Activated CD8-positive, alpha-beta memory T cell treated with anti-CD3 and anti-CD28 coated beads, Interleukin-2, amount 10 ng/mL, durations not matched to agents 7 days and 5 days (primary cell): ENCODE results near the gene CDC42BPA. TPM values are rescaled to one million over a fixed set of nuclear protein-coding genes. Genes with fewer than 3 reads are reported as not detected.

Experiments used
- ATAC-seq: fragments of 150-1000 bp; cut with Tn5 transposase; one replicate; pipeline ENCODE4 v1.10.0; 2021; ENCODE audit warnings: moderate library complexity
- CTCF ChIA-PET: fragments of 350-600 bp; sonication (Branson Sonifier 250); formaldehyde crosslinking; loops from one replicate; lab custom pipeline; 2021; ENCODE audit warnings: antibody characterized with exemption; lab: Charles Lee
- DNase-seq: peaks from one replicate; pipeline ENCODE4 v3.0.0-alpha.2; 2020
- H3K27ac Mint-ChIP-seq: one replicate; pipeline ENCODE4 v1.8.0; 2021; ENCODE audit warnings: mild to moderate bottlenecking, mixed read lengths
- H3K27me3 Mint-ChIP-seq: one replicate; pipeline ENCODE4 v1.8.0; 2021; ENCODE audit warnings: mixed read lengths
- H3K36me3 Mint-ChIP-seq: one replicate; pipeline ENCODE4 v1.8.0; 2021; ENCODE audit warnings: mild to moderate bottlenecking, mixed read lengths
- H3K4me1 Mint-ChIP-seq: one replicate; pipeline ENCODE4 v1.8.0; 2021; ENCODE audit warnings: mixed read lengths
- H3K4me3 Mint-ChIP-seq: one replicate; pipeline ENCODE4 v1.8.0; 2021; ENCODE audit warnings: mild to moderate bottlenecking, moderate library complexity, mixed read lengths
- H3K9me3 Mint-ChIP-seq: one replicate; pipeline ENCODE4 v1.8.0; 2022; ENCODE audit warnings: low read depth, mixed read lengths
- total RNA-seq, 2 experiments: library from RNA; stranded (reverse); gene quantifications; one replicate each; pipeline ENCODE4 v1.2.3, GENCODE V29; 2021

The CDC42BPA gene
- total RNA-seq, 2 experiments from 2014 or later = 1.3 to 2.8 TPM

GRCh38 chr1:227073786-227074185, 244.5 kb downstream of the CDC42BPA start:
- Mint-ChIP-seq H3K36me3 (no peaks in the 10 kb centered on the region), H3K27me3 (peaks cover 24% of the 10 kb centered on the region), H3K4me3 (no peak overlapping the region), H3K9me3 (no peaks in the 10 kb centered on the region), H3K27ac (no peak overlapping the region), H3K4me1 (peaks cover 8% of the 10 kb centered on the region)
- no peak for DNase-seq
- ATAC-seq = no peak
- CTCF ChIA-PET = no interaction called here

GRCh38 chr1:227072991-227073390, 245.3 kb downstream of the CDC42BPA start:
- Mint-ChIP-seq H3K4me1 (peaks cover 8% of the 10 kb centered on the region), H3K27ac (no peak overlapping the region), H3K9me3 (no peaks in the 10 kb centered on the region), H3K36me3 (no peaks in the 10 kb centered on the region), H3K27me3 (peaks cover 18% of the 10 kb centered on the region), H3K4me3 (no peak overlapping the region)
- CTCF ChIA-PET = no interaction called here
- ATAC-seq (peak; percentile 76), DNase-seq (no peak)

GRCh38 chr1:227071895-227072587, 246.3 kb downstream of the CDC42BPA start:
- CTCF ChIA-PET = no interaction called here
- Mint-ChIP-seq H3K27ac (no peak overlapping the region), H3K9me3 (no peaks in the 10 kb centered on the region), H3K4me1 (peaks cover 8% of the 10 kb centered on the region), H3K4me3 (no peak overlapping the region), H3K36me3 (no peaks in the 10 kb centered on the region), H3K27me3 (peaks cover 11% of the 10 kb centered on the region)
- DNase-seq (no peak), ATAC-seq (no peak)

- Mint-ChIP-seq H3K4me3 (no peak overlapping the region), H3K27me3 (peaks cover 8% of the 10 kb centered on the region), H3K9me3 (no peaks in the 10 kb centered on the region), H3K27ac (no peak overlapping the region), H3K4me1 (peaks cover 8% of the 10 kb centered on the region), H3K36me3 (no peaks in the 10 kb centered on the region)
- CTCF ChIA-PET = interaction anchor here (0.6 to 1.2 kb wide), 2 partner anchors 24 to 28 kb away, joined by 3 to 4 read pairs; no protein-coding TSS in a partner anchor
- DNase-seq = no peak
- no peak for ATAC-seq
Measured at GRCh38 chr1:227070638-227071285, 247.5 kb downstream of the CDC42BPA start.

GRCh38 chr1:227069490-227069889, 248.8 kb downstream of the CDC42BPA start:
- Mint-ChIP-seq H3K4me1 (peaks cover 8% of the 10 kb centered on the region), H3K27ac (no peak overlapping the region), H3K4me3 (no peak overlapping the region), H3K36me3 (no peaks in the 10 kb centered on the region), H3K9me3 (peaks cover 2% of the 10 kb centered on the region), H3K27me3 (peaks cover 17% of the 10 kb centered on the region)
- CTCF ChIA-PET = no interaction called here
- no peak for ATAC-seq
- no peak for DNase-seq

- H3K27me3 Mint-ChIP-seq = peaks cover 19% of the 10 kb centered on the region
- H3K4me1 Mint-ChIP-seq = peaks cover 8% of the 10 kb centered on the region
- peaks cover 2% of the 10 kb centered on the region for H3K9me3 Mint-ChIP-seq
- DNase-seq (no peak), ATAC-seq (no peak)
- H3K4me3 Mint-ChIP-seq = no peak overlapping the region
- CTCF ChIA-PET = no interaction called here
- no peak overlapping the region for H3K27ac Mint-ChIP-seq
- H3K36me3 Mint-ChIP-seq = no peaks in the 10 kb centered on the region
Measured at GRCh38 chr1:227068883-227069282, 249.4 kb downstream of the CDC42BPA start.

GRCh38 chr1:227066999-227067398, 251.3 kb downstream of the CDC42BPA start:
- Mint-ChIP-seq H3K4me3 (no peak overlapping the region), H3K4me1 (no peaks in the 10 kb centered on the region)

GRCh38 chr1:227065311-227065710, 253.0 kb downstream of the CDC42BPA start:
- no peak for ATAC-seq
- Mint-ChIP-seq H3K9me3 (peaks cover 2% of the 10 kb centered on the region), H3K4me1 (no peaks in the 10 kb centered on the region), H3K4me3 (no peak overlapping the region), H3K27ac (no peak overlapping the region), H3K36me3 (no peaks in the 10 kb centered on the region), H3K27me3 (peaks cover 25% of the 10 kb centered on the region)
- CTCF ChIA-PET = no interaction called here
- DNase-seq = no peak

More at GRCh38 chr1:227066999-227067398, 251.3 kb downstream of the CDC42BPA start:
- DNase-seq = no peak
- Mint-ChIP-seq H3K36me3 (no peaks in the 10 kb centered on the region), H3K27ac (no peak overlapping the region), H3K9me3 (peaks cover 2% of the 10 kb centered on the region), H3K27me3 (peaks cover 23% of the 10 kb centered on the region)
- CTCF ChIA-PET = no interaction called here
- ATAC-seq = no peak

GRCh38 chr1:227062306-227062705, 256.0 kb downstream of the CDC42BPA start:
- no peaks in the 10 kb centered on the region for H3K36me3 Mint-ChIP-seq

GRCh38 chr1:227059076-227059475, 259.2 kb downstream of the CDC42BPA start:
- Mint-ChIP-seq H3K4me1 (no peaks in the 10 kb centered on the region), H3K4me3 (no peak overlapping the region), H3K27ac (no peak overlapping the region), H3K9me3 (no peaks in the 10 kb centered on the region), H3K36me3 (no peaks in the 10 kb centered on the region), H3K27me3 (peaks cover 10% of the 10 kb centered on the region)
- CTCF ChIA-PET = no interaction called here
- DNase-seq (no peak), ATAC-seq (no peak)

More at GRCh38 chr1:227062306-227062705, 256.0 kb downstream of the CDC42BPA start:
- CTCF ChIA-PET = no interaction called here
- Mint-ChIP-seq H3K27me3 (peaks cover 24% of the 10 kb centered on the region), H3K9me3 (peaks cover 2% of the 10 kb centered on the region), H3K27ac (no peak overlapping the region), H3K4me1 (no peaks in the 10 kb centered on the region), H3K4me3 (no peak overlapping the region)
- ATAC-seq (no peak), DNase-seq (no peak)

GRCh38 chr1:227058321-227058751, 260.0 kb downstream of the CDC42BPA start:
- ATAC-seq (no peak), DNase-seq (no peak)
- H3K36me3 Mint-ChIP-seq = no peaks in the 10 kb centered on the region
- CTCF ChIA-PET = no interaction called here
- H3K9me3 Mint-ChIP-seq = no peaks in the 10 kb centered on the region
- H3K27ac Mint-ChIP-seq = no peak overlapping the region
- no peak overlapping the region for H3K4me3 Mint-ChIP-seq
- H3K4me1 Mint-ChIP-seq = no peaks in the 10 kb centered on the region
- H3K27me3 Mint-ChIP-seq = peaks cover 10% of the 10 kb centered on the region

GRCh38 chr1:227049253-227049652, 269.0 kb downstream of the CDC42BPA start:
- no peak for ATAC-seq
- Mint-ChIP-seq H3K27me3 (peaks cover 29% of the 10 kb centered on the region), H3K36me3 (no peaks in the 10 kb centered on the region), H3K9me3 (no peaks in the 10 kb centered on the region), H3K4me1 (no peaks in the 10 kb centered on the region), H3K27ac (no peak overlapping the region), H3K4me3 (no peak overlapping the region)
- DNase-seq = no peak
- CTCF ChIA-PET = no interaction called here

- H3K9me3 Mint-ChIP-seq = no peaks in the 10 kb centered on the region
- H3K4me3 Mint-ChIP-seq = no peak overlapping the region
- no peaks in the 10 kb centered on the region for H3K4me1 Mint-ChIP-seq
- peaks cover 20% of the 10 kb centered on the region for H3K27me3 Mint-ChIP-seq
- H3K36me3 Mint-ChIP-seq = no peaks in the 10 kb centered on the region
- DNase-seq (no peak), ATAC-seq (no peak)
- H3K27ac Mint-ChIP-seq = no peak overlapping the region
- CTCF ChIA-PET = interaction anchor here (0.7 kb wide), 1 partner anchor 499 kb away, joined by 3 read pairs; no protein-coding TSS in a partner anchor
Measured at GRCh38 chr1:227043755-227044154, 274.5 kb downstream of the CDC42BPA start.

- Mint-ChIP-seq H3K36me3 (no peaks in the 10 kb centered on the region), H3K4me1 (no peaks in the 10 kb centered on the region), H3K4me3 (no peak overlapping the region), H3K27ac (no peak overlapping the region), H3K9me3 (no peaks in the 10 kb centered on the region), H3K27me3 (peaks cover 20% of the 10 kb centered on the region)
- ATAC-seq (no peak), DNase-seq (no peak)
- CTCF ChIA-PET = no interaction called here
Measured at GRCh38 chr1:227042292-227042691, 276.0 kb downstream of the CDC42BPA start.
